Caco-2 (cell line): Measurements from ENCODE around the gene GFPT1. TPM values are rescaled to one million over a fixed set of nuclear protein-coding genes. Genes with fewer than 3 reads are reported as not detected.

Source experiments
- BruUV-seq: library from RNA; stranded (reverse); fragments of 400-500 nt; replicated peaks from 2 replicates; lab custom pipeline; 2021; lab: Mats Ljungman, UMichigan
- CTCF ChIA-PET: fragments of 300-600 bp; sonication (Branson Sonifier 250); formaldehyde crosslinking; loops from one replicate; lab custom pipeline; 2022; ENCODE audit warnings: antibody characterized with exemption; lab: Charles Lee
- POLR2A ChIA-PET: fragments of 300-600 bp; sonication (Branson Sonifier 250); formaldehyde crosslinking; loops from one replicate; lab custom pipeline; 2022; ENCODE audit warnings: antibody characterized with exemption; lab: Charles Lee
- DNase-seq, 2 experiments: peaks; one replicate each; pipeline versions ENCODE4 v3.0.0 to v3.0.0-alpha.2; 2020 to 2022
- H3K27me3 ChIP-seq: replicated peaks from 2 replicates; pipeline ENCODE4 v1.6.0; 2011; ENCODE audit warnings: low read length; ENCODE audit not compliant: control insufficient read depth, insufficient read depth
- H3K36me3 ChIP-seq: 2 replicates; pipeline ENCODE4 v1.5.1; 2011; ENCODE audit warnings: low read length; ENCODE audit not compliant: control insufficient read depth, insufficient read depth
- H3K4me1 ChIP-seq: fragments of 250-450 bp; sonication (Bioruptor Pico); 2 replicates; pipeline ENCODE4 v1.5.1; 2020; ENCODE audit warnings: mild to moderate bottlenecking
- H3K4me3 ChIP-seq: 2 replicates; pipeline ENCODE4 v1.5.1; 2011; ENCODE audit warnings: low read depth, mild to moderate bottlenecking, control low read depth, low read length
- H3K9me3 ChIP-seq: fragments of 250-450 bp; sonication (Bioruptor Pico); 2 replicates; pipeline ENCODE4 v1.5.1; 2020; ENCODE audit warnings: mild to moderate bottlenecking, moderate library complexity
- H3K27ac Mint-ChIP-seq: one replicate; pipeline ENCODE4 v1.8.0; 2022; ENCODE audit warnings: mixed read lengths; ENCODE audit not compliant: unreplicated experiment
- H3K27me3 Mint-ChIP-seq: one replicate; pipeline ENCODE4 v1.8.0; 2022; ENCODE audit warnings: mixed read lengths; ENCODE audit not compliant: insufficient read depth, unreplicated experiment
- H3K36me3 Mint-ChIP-seq: one replicate; pipeline ENCODE4 v1.8.0; 2022; ENCODE audit warnings: mild to moderate bottlenecking, mixed read lengths; ENCODE audit not compliant: insufficient read depth, unreplicated experiment
- H3K4me1 Mint-ChIP-seq: one replicate; pipeline ENCODE4 v1.8.0; 2022; ENCODE audit warnings: low read depth, mixed read lengths; ENCODE audit not compliant: unreplicated experiment
- H3K4me3 Mint-ChIP-seq: one replicate; pipeline ENCODE4 v1.8.0; 2022; ENCODE audit warnings: mild to moderate bottlenecking, moderate library complexity, mixed read lengths; ENCODE audit not compliant: unreplicated experiment
- H3K9me3 Mint-ChIP-seq: one replicate; pipeline ENCODE4 v1.8.0; 2022; ENCODE audit warnings: mixed read lengths; ENCODE audit not compliant: unreplicated experiment
- CTCF ChIP-seq, 2 experiments: fragments of 200-600 bp in 1 of 2; IDR thresholded peaks; 1 replicate in 1 of 2; 2 replicates in 1 of 2; pipeline versions ENCODE4 v1.5.1 to v1.8.0; 2011 to 2022; ENCODE audit warnings: antibody characterized with exemption in 1 of 2, control low read depth in 1 of 2, inconsistent platforms in 1 of 2, low read depth in 1 of 2, low read length in 1 of 2, mild to moderate bottlenecking in 1 of 2, moderate library complexity in 1 of 2; ENCODE audit not compliant: insufficient read depth in 1 of 2, severe bottlenecking in 1 of 2, unreplicated experiment in 1 of 2
- intact Hi-C: fragments of 100-400 bp; cut with micrococcal nuclease; formaldehyde crosslinking; loops from one replicate; pipeline ENCODE4 v1.10.0; 2022; ENCODE audit not compliant: unreplicated experiment
- total RNA-seq: library from RNA; stranded (reverse); gene quantifications from 2 replicates; pipeline ENCODE4 v1.2.3, GENCODE V29; 2022

The GFPT1 gene
- total RNA-seq, 1 experiment from 2014 or later = 129 TPM

DNA sequence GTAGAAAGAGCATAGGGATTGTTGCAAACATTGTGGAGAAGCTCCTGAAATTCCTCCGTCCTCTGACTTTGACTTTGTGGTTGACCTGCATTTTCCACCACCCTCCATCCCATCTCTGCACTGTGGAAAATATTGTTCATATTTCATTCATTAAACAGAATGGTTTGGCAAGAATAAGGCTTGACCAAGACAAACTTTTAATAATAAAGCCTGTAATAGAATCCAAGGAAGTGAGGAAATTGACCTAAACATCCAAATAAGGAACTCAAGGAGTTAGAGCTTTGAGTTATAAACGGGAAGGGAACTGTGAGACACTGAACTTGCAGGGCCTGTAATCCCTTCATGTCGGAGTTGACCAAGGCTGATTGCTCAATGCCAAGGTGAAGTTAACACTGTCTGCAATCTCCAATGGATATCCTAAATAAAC is 115.2 kb downstream of the GFPT1 start:
- no peak overlapping the region for H3K4me3 ChIP-seq
- CTCF ChIA-PET = no interaction called here
- POLR2A ChIA-PET = no interaction called here

More for the DNA sequence above, 115.2 kb downstream of the GFPT1 start:
- H3K27me3 Mint-ChIP-seq = peaks cover 27% of the 10 kb centered on the region
- no peaks in the 10 kb centered on the region for H3K4me1 Mint-ChIP-seq
- H3K9me3 ChIP-seq = no peaks in the 10 kb centered on the region
- DNase-seq = no peak
- BruUV-seq = no TSS peak
- H3K27me3 ChIP-seq = no peaks in the 10 kb centered on the region
- H3K4me3 Mint-ChIP-seq = no peak overlapping the region
- no peaks in the 10 kb centered on the region for H3K4me1 ChIP-seq
- no peaks in the 10 kb centered on the region for H3K9me3 Mint-ChIP-seq
- intact Hi-C loops = no loop called here
- H3K36me3 ChIP-seq = no peaks in the 10 kb centered on the region
- no peak for TF ChIP-seq CTCF (IDR thresholded peaks at IDR 0.05; ENCODE audit: insufficient read depth in 1 of 2, low read depth in 1 of 2, low read length in 1 of 2, severe bottlenecking in 1 of 2, unreplicated experiment in 1 of 2)
- H3K36me3 Mint-ChIP-seq = no peaks in the 10 kb centered on the region
- no peak overlapping the region for H3K27ac Mint-ChIP-seq

Other genes with a start within 250 kb of the GFPT1 start
- gene NFU1, start 50.2 kb upstream of the GFPT1 start, total RNA-seq = 72.5 and 85.3 TPM in 2 replicates